Measurements from ENCODE around the gene FAM20B. TPM values are rescaled to one million over a fixed set of nuclear protein-coding genes. Genes with fewer than 3 reads are reported as not detected.

FAM20B gene
- total and polyA plus RNA-seq, 2 of the 13 experiments (the other 11 are each of a cell fraction or from before 2014, with no cell fraction given), result 13.8 to 26.9 TPM

GRCh38 chr1:179026813-179027669, 1.3 kb downstream of the FAM20B start (continued):
- TF ChIP-seq HNF4G (IDR thresholded peaks at IDR 0.05; ENCODE audit: borderline replicate concordance, low read depth, low read length) (0 out of 2 replicates have a peak, but pooled peaks have one; percentile 28), HNF4G (CRISPR knock-in tag; IDR thresholded peaks at IDR 0.05; ENCODE audit: borderline replicate concordance, low read depth) (no peak), HDAC2 (CRISPR knock-in tag; IDR thresholded peaks at IDR 0.05) (peak; percentile 26; the same call in 1 of the 2 replicates), ZNF75D (CRISPR knock-in tag; IDR thresholded peaks at IDR 0.05; ENCODE audit: borderline replicate concordance) (no peak), GMEB2 (CRISPR knock-in tag; IDR thresholded peaks at IDR 0.05; ENCODE audit: low read depth) (no peak), MIXL1 (CRISPR knock-in tag; IDR thresholded peaks at IDR 0.05) (no peak), HNF4A (CRISPR knock-in tag; IDR thresholded peaks at IDR 0.05) (peak; percentile 73), RBM22 (optimal IDR thresholded peaks at IDR 0.05; ENCODE audit: low read length) (no peak), ARID5B (CRISPR knock-in tag; IDR thresholded peaks at IDR 0.05) (peak; percentile 41), KDM3A (CRISPR knock-in tag; IDR thresholded peaks at IDR 0.05; ENCODE audit: low read depth) (no peak), ARID3A (IDR thresholded peaks at IDR 0.05; ENCODE audit: low read depth, low read length) (peak; percentile 58; the same call in 1 of the 2 replicates), RARG (CRISPR knock-in tag; IDR thresholded peaks at IDR 0.05; ENCODE audit: low read depth) (no peak)
